ENCODE measurements around the gene ZC3H14. TPM values are rescaled to one million over a fixed set of nuclear protein-coding genes. Genes with fewer than 3 reads are reported as not detected.

ZC3H14 gene
- total and polyA plus RNA-seq, 9 of the 15 experiments (the other 6 are each of a cell fraction or from before 2014, with no cell fraction given): 21.1 to 109 (median 45.3) TPM

DNA sequence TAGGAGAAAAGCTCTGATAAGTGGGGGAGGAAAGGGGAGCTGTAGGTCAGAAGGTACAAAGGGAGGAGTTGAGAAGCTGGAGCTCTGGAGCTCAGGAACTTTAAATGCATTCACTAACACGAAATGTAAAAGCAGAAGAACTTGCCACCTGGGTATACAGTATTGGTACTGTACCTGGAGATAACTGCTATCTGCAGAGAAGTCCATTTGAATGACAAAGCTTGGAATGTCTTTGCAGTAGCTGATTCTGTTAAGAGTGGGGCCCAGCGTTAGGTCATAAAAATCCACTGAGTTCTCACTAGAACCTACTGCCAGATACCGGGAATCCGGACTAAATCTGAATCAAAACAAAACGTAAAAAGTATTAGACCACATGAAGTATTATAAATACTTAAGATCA lies 55.6 kb downstream of the ZC3H14 start:
- no peaks in the 10 kb centered on the region for H4K20me1 ChIP-seq (replicated peaks; ENCODE audit: control insufficient read depth, insufficient read depth, low read length)
- no peak overlapping the region for H3K4me3 ChIP-seq
- WGBS (ENCODE audit: insufficient coverage, low coverage, missing lambda C conversion rate): 54% methylated on average over 5 of the region's 5 CpGs
- FAIRE-seq (no peak), ATAC-seq (no peak), DNase-seq (ENCODE audit: extremely low read depth in 1 of 4, low spot score in 3 of 4) (no peak)
- no peak overlapping the region for H3K27ac ChIP-seq (ENCODE audit: extremely low read depth, low read depth, low read length)
- BruUV-seq (replicated peaks): no TSS peak
- TF ChIP-seq L3MBTL2 (IDR thresholded peaks at IDR 0.05): no peak
- TF ChIP-seq TBP (optimal IDR thresholded peaks at IDR 0.05; ENCODE audit: low read depth, low read length): no peak
- no peak for TF ChIP-seq BACH1 (tag; IDR thresholded peaks at IDR 0.05)
- no peak for TF ChIP-seq TOE1 (IDR thresholded peaks at IDR 0.05; ENCODE audit: borderline replicate concordance)
- TF ChIP-seq TOE1 (CRISPR knock-in tag; IDR thresholded peaks at IDR 0.05; ENCODE audit: borderline replicate concordance, low read depth): no peak
- TF ChIP-seq ZNF124 (CRISPR knock-in tag; IDR thresholded peaks at IDR 0.05): no peak
- no peak for TF ChIP-seq TFAM (CRISPR knock-in tag; conservative IDR thresholded peaks at IDR 0.05)
- no peak for TF ChIP-seq RAD21 (CRISPR knock-in tag; conservative IDR thresholded peaks at IDR 0.05 in 1 of 2, IDR thresholded peaks at IDR 0.05 in 1 of 2)
- no peak for TF ChIP-seq TGIF2 (CRISPR knock-in tag; IDR thresholded peaks at IDR 0.05)
- TF ChIP-seq ATF7 (IDR thresholded peaks at IDR 0.05): no peak
- TF ChIP-seq ESRRA (IDR thresholded peaks at IDR 0.05; ENCODE audit: borderline replicate concordance, low read depth): no peak
- CTCF ChIA-PET (ENCODE audit: low intra/inter-chr PET ratio): no interaction called here
- peaks cover 8% of the 10 kb centered on the region; the same call in 2 of the 3 replicates for H3K36me3 ChIP-seq (ENCODE audit: control insufficient read depth, insufficient read depth, low read length)
- H3K4me1 ChIP-seq (replicated peaks in 1 of 2; ENCODE audit: control insufficient read depth in 2 of 2, insufficient read depth in 2 of 2, low read length in 2 of 2): no peaks in the 10 kb centered on the region
- H3K27me3 ChIP-seq (ENCODE audit: control insufficient read depth in 2 of 2, insufficient read depth in 2 of 2, low read length in 2 of 2): no peaks in the 10 kb centered on the region
- no peak overlapping the region for H3K9ac ChIP-seq (ENCODE audit: insufficient read depth in 1 of 2, low read depth in 2 of 2, low read length in 2 of 2)
- in situ Hi-C loops (cut with MboI) (no loop called here), intact Hi-C loops (cut with micrococcal nuclease) (no loop called here)
- no peak overlapping the region for H2AFZ ChIP-seq (ENCODE audit: low read depth, low read length)
- no peaks in the 10 kb centered on the region for H3K79me2 ChIP-seq (ENCODE audit: control insufficient read depth, insufficient read depth, low read length)
- POLR2A ChIA-PET: interaction anchor here (0.7 kb wide), 1 partner anchor 24 kb away, joined by 4 read pairs; no protein-coding TSS in a partner anchor
- H3K9me3 ChIP-seq (replicated peaks; ENCODE audit: control insufficient read depth, insufficient read depth, low read depth, low read length): no peaks in the 10 kb centered on the region
- no peak overlapping the region for H3K4me2 ChIP-seq (ENCODE audit: insufficient read depth, low read length)
- no peaks in the 10 kb centered on the region for H3K9me1 ChIP-seq (ENCODE audit: control insufficient read depth, insufficient read depth, low read length)

Measured in K562 (cell line).